Smooth muscle cell of bladder (primary cell): ENCODE data around the gene SKIDA1. TPM values are rescaled to one million over a fixed set of nuclear protein-coding genes. Genes with fewer than 3 reads are reported as not detected.

Experiments
- total RNA-seq: library from RNA; depleted of rRNA; stranded (reverse); fragments of >200 nt; gene quantifications from 2 replicates; pipeline ENCODE4 v1.2.3, GENCODE V29; 2014

SKIDA1 gene
- 0.28 TPM in 2 replicates for total RNA-seq

GRCh38 chr10:21525367-21526187 lies at the start of gene SKIDA1:
Gene SKIDA1 (minus strand): TSS chr10:21525682. CDS start chr10:21517822, 7,860 bp downstream.

GRCh38 chr10:21533467-21534279 lies 8.2 kb upstream of the SKIDA1 start, which contains the start of gene MLLT10:
Gene MLLT10 (plus strand): TSS chr10:21534232. CDS start chr10:21534645, 413 bp downstream.

Other genes starting within 250 kb of the SKIDA1 start
- 32.9 and 44.0 TPM in 2 replicates for gene MLLT10, start 8.6 kb upstream of the SKIDA1 start, total RNA-seq